Fibroblast of skin of abdomen (primary cell): ENCODE measurements around the gene ZNF587B. TPM values are rescaled to one million over a fixed set of nuclear protein-coding genes. Genes with fewer than 3 reads are reported as not detected.
"Not testable (repeated sequence)": the region's sequence is repeated elsewhere in the genome, so short reads cannot be mapped to it uniquely, and the experiment has no call there.

Source experiments
- DNase-seq: peaks from one replicate; pipeline ENCODE4 v3.0.0-alpha.2; 2013
- polyA plus RNA-seq, 2 experiments: library from polyadenylated mRNA; unstranded; fragments of 120-200 nt; gene quantifications; one replicate each; pipeline ENCODE4 v1.2.1, GENCODE V29; 2013; ENCODE audit not compliant: insufficient read length in 2 of 2

The ZNF587B gene
- polyA plus RNA-seq (2013, experiment 1 of 2; ENCODE audit: insufficient read length) = 4.6 TPM
- polyA plus RNA-seq (2013, experiment 2 of 2; ENCODE audit: insufficient read length) = 4.2 TPM

DNA sequence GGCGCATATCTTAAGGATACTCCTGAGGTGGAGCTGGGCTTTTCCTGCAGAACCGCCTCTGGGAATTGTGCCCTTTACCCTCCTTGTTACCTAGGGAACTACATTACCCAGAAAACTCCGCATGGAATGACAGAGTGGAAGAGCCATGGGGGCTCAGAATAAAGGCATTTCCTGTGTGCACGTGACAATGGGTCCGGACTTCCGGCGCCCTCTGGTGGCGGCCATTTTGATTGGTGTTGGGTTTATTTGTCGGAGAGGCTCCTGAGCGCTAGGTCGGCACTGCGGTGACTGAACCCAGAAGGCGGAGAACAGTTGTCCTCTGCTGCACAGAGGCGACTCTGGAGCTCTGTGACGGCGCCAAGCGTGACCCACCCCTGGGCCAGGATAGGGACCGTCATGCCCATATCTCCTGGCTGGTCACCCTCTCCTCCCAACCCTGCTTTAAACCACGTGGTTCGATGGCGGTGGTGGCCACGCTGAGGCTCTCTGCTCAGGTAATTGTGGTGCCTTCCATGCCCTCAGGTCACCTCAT lies at the start of gene ZNF587B:
Gene ZNF587B, plus strand, starts transcription at position 229 of the 532 bp plus-strand sequence. Its CDS starts 230 bp downstream, at position 459.
- DNase-seq = peak; percentile 59

- no peak for DNase-seq
These were observed 43.8 kb upstream of the ZNF587B start for GRCh38 chr19:57786286-57786685.

- no peak for DNase-seq
These were observed 43.2 kb upstream of the ZNF587B start for GRCh38 chr19:57786906-57787305.

DNA sequence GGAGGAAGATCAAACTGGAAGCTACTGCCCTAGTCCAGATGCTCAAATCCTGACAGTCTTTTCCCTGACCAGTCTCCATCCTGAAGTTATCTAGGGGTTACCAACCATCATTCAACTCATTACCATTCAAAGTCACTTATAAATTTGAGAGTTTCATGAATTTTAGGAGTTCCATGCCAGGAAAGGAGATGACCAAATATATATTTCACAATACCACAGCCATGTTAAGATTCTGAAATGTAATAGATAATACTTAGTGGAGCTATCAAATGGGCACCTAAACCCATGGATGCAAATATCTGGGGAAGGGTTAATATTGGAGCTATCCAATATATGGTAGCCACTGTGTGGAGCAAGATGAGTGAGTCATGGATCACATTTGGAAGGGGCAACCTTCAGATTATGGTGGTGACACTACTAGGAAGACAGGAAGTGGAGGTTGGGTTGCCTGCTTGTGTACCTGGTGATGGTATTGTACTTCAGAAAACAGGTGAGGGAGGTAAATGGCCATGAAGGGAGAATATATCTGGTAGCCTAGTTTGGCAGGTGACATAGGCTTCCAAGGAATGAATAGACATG lies 41.9 kb upstream of the ZNF587B start:
- DNase-seq = no peak

GRCh38 chr19:57789288-57789687 lies 40.8 kb upstream of the ZNF587B start:
- DNase-seq = no peak

- DNase-seq = not testable (repeated sequence)
These were observed 33.5 kb upstream of the ZNF587B start for GRCh38 chr19:57796580-57796979.

DNA sequence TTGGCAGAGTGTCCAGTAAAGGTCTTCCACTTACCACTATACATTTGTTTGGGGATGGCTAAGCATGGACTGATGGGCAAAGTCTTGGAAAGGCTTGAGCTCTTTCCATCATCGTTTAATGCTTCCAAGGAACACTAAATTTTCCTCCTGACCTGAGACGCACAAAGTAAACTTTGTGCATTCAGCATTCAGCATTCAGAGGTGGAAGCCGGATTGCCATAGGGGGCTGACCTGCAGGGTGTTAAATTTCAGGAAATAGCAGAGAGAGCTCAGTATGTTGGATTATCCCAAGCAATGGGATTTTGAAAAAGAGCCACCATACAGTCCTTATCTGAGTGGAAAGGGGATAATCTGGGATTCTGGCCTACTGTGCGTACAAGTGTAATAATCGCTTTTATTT lies 29.4 kb upstream of the ZNF587B start:
- DNase-seq = no peak

DNA sequence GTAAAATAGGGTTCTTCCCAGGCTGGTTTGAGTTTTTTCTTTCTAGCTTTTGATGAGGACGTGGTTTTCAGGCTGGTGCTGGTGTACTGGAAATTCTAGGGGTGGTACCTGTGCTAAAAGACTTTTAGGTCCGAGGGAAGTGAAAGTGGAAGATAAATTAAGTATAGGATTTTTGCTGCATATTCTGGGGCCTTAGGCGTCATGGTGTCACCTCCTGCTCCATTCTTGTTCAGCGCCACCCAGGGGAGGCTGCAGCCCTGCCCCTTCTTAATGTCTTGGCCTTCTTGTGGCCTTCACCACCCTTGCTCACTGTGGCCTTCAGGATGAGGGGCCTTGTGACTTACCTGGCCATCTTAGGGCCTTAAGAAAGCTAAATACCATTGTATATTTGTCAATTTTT lies 27.8 kb upstream of the ZNF587B start:
- DNase-seq = no peak

DNA sequence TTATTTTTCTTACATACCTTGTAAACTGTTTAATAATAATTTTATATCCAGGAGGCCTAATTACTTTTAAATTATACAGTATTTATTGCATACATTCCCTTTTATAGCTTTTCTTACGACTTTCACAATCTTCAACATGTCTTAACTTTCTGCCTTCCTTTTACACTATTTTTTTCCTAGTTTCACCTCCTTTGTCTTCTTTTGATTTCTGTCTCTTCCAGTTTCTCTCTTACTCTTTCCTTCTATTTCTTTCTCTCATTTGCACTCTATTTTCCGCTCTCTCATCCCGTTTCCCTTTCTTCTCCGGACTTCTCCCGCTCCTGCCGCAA lies 26.9 kb upstream of the ZNF587B start:
- no peak for DNase-seq

GRCh38 chr19:57803594-57804325 lies 26.3 kb upstream of the ZNF587B start:
- peak; percentile 98 for DNase-seq

DNA sequence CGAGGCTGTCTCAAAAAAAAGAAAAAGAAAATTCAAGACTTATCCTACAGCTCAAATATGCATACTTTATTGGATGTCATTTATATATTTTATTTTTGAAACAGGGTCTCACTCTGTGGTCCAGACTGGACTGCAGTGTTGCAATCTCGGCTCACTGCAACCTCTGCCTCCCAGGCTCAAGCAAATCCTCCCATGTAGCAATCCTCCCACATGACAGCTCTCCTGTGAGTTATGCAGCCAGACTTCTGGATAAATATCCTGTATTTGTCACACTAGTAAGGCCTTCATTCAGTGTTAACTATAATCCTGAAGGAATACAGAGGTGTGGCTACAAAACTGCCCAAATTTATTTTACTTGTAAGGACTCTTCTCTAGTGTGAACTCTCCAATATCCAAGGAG lies 22.6 kb upstream of the ZNF587B start:
- no peak for DNase-seq

GRCh38 chr19:57810410-57811295 lies 19.4 kb upstream of the ZNF587B start:
- not testable (repeated sequence) for DNase-seq

DNA sequence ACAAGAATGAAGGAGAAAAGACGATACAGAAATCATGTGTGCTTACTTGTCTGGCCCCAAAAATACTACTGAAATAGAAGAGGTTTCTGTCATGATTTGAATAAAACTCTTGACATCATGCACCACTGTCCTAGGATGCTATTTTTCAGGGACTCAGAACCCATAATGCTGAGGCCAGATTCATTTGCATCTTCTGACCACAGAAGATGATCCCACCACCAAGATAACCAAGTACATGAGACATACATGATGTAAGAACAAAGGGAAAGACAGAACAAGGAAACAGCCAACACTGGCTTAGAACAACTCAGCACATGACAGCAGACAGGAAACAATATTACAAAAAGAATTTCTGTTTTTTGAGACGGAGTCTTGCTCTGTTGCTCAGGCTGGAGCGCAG lies 17.9 kb upstream of the ZNF587B start:
- DNase-seq = no peak

DNA sequence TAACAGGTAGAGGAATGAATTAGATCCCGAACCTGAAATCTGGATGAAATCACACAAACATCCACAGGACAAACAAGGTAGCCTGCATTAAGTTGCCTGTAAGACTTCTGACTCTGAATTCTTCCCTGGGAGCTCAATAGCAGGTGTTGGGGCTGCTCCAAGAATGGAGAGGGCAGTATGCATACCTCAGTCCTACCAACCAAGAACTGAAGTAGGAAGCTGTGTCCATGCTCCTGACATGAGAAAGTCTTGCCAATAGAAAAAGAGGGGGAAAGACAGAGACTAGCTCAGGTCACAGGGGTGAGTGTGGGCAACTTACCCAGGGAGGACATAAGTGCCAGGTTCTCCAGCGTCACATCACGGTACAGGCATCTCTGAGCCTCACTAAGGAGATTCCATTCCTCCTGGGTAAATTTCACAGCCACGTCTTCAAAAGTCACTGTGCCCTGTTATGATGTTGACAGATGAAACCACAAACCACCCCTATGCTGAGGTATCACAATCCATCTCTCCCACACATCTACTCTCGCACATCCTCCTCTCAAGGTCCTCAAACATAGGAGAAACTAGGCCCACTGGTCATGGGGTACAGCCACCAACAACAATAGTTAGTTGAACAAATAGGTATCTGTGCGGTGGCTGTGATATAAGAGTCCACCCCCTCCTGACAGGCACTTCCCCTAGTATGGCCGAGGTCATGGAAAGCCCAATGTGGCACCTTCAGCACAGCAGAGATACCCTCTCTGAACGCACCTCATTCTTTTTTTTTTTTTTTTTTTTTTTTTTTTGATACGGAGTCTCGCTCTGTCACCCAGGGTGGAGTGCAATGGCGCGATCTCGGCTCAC lies 16.9 kb upstream of the ZNF587B start:
- not testable (repeated sequence) for DNase-seq

- no peak for DNase-seq
These were observed 16.1 kb upstream of the ZNF587B start for GRCh38 chr19:57813919-57814504.

DNA sequence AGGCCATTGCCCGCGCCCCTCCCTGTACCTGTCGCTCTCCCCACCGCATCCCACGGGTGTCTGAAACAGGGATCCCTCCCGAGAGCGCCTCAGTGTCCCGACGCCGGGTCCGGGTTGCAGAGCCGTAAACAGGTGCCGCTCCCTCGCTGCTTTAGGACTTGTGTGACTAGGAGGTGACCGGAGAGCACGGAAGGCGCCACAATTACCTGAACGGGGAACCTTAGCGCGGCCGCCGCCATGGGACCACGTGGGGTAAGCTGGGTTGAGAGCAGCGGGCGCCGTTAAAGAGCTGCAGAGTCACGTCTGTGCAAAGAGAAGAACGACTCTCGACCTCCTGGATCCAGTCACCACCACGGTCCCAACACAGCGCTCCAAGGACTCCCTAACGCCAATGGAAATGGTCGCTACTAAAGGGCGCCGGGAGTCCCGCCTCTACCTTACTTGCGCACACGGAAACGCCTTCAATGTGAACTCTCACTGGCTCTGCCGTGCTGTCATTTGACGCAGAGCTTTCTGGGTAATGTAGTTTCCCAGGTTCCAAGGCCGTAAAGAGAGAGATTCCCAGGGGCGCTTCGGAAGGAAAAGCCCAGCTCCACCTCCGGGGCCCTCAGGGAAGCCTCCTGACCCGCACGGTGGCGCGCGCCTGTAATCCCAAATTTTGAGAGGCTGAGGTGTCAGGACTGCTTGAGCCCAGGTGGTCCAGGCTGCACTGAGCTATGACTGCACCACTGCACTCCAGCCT lies 15.4 kb upstream of the ZNF587B start, which contains the start of gene ZNF552:
Gene ZNF552, minus strand, starts transcription at position 409 of the 742 bp plus-strand sequence. Its CDS starts 170 bp downstream, at position 239.
- DNase-seq = peak; percentile 91

GRCh38 chr19:57815247-57816075 lies 14.6 kb upstream of the ZNF587B start:
- DNase-seq = no peak

DNA sequence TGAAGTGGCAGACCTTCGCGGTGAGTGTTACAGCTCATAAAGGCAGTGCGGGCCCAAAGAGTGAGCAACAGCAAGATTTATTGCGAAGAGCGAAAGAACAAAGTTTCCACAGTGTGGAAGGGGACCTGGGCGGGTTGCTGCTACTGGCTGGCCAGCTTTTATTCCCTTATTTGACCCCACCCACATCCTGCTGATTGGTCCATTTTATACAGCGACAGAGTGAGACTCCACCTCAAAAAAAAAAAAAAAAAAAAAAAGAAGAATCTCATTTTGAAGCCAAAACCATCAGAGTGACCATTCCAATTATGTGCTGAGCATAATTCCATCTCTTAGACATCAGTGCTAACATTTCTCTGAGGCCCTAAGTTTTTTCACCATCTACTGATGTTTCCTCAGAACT lies 13.4 kb upstream of the ZNF587B start:
- no peak for DNase-seq

DNA sequence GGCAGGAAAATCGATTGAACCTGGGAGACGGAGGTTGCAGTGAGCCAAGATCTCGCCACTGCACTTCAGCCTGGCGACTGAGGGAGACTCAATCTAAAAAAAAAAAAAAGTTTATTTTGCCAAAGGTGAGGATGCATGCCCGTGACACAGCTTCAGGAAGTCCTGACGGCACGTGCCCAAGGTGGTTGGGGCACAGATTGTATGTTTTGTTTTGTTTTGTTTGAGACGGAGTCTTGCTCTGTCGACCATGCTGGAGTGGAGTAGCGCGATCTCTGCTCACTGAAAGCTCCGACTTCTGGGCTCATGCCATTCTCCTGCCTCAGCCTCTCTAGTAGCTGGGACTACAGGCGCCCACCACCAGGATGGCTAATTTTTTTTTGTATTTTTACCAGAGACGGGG lies 12.1 kb upstream of the ZNF587B start:
- DNase-seq = no peak

- no peak for DNase-seq
These were observed 11.7 kb upstream of the ZNF587B start for GRCh38 chr19:57818378-57818777.
